NCI-H526 treated with DMSO at 0.1 percent for 48 hours (cell line): ENCODE data around the gene ICE1.

ENCODE experiments used
- DNase-seq: peaks from one replicate; lab custom pipeline; 2025; lab: John Stamatoyannopoulos, UW

Gene ICE1

DNA sequence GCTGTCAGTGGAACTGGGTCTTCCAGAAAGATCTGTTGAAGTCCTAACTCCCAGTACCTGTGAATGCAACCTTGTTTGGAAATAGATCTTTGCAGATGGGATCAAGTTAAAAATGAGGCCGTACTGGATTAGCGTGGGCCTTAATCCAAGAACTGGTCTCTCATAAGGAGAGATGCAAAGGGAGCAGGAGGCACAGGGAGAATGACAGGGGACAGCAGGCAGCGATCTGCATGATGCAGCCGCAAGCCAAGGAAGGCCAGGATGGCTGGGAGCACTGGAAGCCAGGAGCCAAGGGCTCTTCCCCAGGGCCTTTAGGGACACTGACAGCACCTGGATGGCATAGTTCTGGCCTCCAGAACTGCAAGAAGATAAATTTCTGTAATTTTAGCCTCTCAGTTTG lies 114.4 kb downstream of the ICE1 start:
- no peak for DNase-seq

DNA sequence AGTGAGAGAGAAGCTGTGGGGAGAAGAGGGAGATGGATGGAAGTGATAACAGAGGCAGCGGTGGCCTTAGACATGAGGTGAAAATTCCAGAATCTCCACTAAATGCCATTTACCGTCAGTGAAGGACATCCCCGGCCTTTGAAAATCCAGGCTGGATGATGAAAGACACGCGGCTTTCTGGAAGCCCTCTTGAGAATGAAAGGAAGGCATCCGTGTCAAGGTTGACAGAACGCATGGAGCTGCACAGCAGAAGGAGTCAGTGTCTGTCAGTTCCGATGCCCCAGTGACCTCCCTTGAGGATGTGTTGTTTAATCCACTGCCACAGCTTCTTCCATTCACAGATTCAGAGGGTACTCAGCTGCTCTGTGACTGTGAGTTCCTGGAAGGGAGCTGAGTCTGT lies 114.9 kb downstream of the ICE1 start:
- no peak for DNase-seq

DNA sequence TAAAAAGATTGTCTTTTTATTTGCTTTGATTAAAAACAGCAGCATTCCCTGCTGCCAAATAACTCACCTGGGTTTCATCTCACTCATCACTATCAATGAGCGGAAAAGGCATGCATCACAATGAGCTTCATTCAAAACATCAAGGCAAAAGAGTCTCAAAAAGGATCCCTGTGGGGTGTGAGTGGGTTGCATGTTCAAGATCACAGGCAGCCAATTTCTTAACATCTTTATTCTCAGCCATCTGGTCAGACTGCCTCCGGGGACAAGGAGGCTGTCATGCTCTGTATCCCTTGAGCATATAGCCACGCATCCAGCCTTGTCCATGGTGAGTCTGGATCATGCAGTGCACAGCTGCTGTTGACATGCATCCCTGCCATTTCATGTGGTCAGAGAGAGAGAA lies 117.1 kb downstream of the ICE1 start:
- DNase-seq: no peak
